ENCODE measurements around the gene HAT1.

DNA sequence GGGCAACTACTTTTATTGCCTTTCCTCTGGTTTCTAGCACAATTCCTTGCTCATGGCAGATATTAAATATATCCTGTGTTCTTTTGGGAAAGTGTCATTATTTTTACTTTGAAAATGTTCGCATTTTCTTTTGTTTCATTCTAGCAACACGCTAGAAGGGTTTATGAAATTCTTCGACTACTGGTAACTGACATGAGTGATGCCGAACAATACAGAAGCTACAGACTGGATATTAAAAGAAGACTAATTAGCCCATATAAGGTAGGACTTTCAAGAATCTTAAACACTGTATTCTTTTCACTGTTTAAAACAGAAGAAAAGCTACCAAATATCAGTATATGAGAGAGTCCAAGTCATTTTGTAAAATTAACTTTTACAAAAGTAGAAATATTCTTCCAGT lies 56.8 kb downstream of the HAT1 start:
- TF ChIP-seq ZNF274 (IDR thresholded peaks at IDR 0.05; ENCODE audit: low read depth, low read length): no peak
- TF ChIP-seq SUZ12 (IDR thresholded peaks at IDR 0.05; ENCODE audit: extremely low read depth, insufficient read depth, insufficient read length): no peak
- no peak for TF ChIP-seq YY1 (IDR thresholded peaks at IDR 0.05; ENCODE audit: insufficient read depth, insufficient read length)
